Urinary bladder (tissue), 4 donors: ENCODE results near the gene PAXIP1. TPM values are rescaled to one million over a fixed set of nuclear protein-coding genes. Genes with fewer than 3 reads are reported as not detected.

Experiments used
- DNase-seq: peaks from one replicate; pipeline ENCODE4 v3.0.0-alpha.2; 2015; ENCODE audit errors: extremely low spot score
- H3K27ac ChIP-seq: one replicate; pipeline ENCODE4 v1.5.1; 2013; ENCODE audit warnings: low read depth, mild to moderate bottlenecking, moderate library complexity
- H3K36me3 ChIP-seq: one replicate; pipeline ENCODE4 v1.6.1; 2013; ENCODE audit warnings: mild to moderate bottlenecking, moderate library complexity; ENCODE audit not compliant: insufficient read depth
- H3K4me1 ChIP-seq: one replicate; pipeline ENCODE4 v1.6.1; 2013; ENCODE audit warnings: mild to moderate bottlenecking, moderate library complexity; ENCODE audit not compliant: insufficient read depth
- H3K4me3 ChIP-seq: one replicate; pipeline ENCODE4 v1.5.1; 2013; ENCODE audit warnings: low read depth, low read length
- WGBS: extraction: QIAGEN DNeasy Blood & Tissue Kit; methylation state at CpG from one replicate; pipeline ENCODE4 v1.1.7; 2013; 5-methylcytosine and 5-hydroxymethylcytosine counted together
- polyA plus RNA-seq: library from polyadenylated mRNA; stranded (reverse); fragments of 200-250 nt; gene quantifications from one replicate; pipeline ENCODE4 v1.2.3, GENCODE V29; 2013
- total RNA-seq: library from RNA; depleted of rRNA; stranded (reverse); fragments of >200 nt; gene quantifications from one replicate; pipeline ENCODE4 v1.2.3, GENCODE V29; 2014
- donor health status: healthy with polysubstance abuse.
- donor health status: healthy.

Gene PAXIP1
- total and polyA plus RNA-seq, 2 donors = 6.8 to 15.2 TPM

- no peak for DNase-seq
- H3K36me3 ChIP-seq = no peaks in the 10 kb centered on the region
- WGBS = 81% methylated on average over 6 of the region's 6 CpGs
- no peaks in the 10 kb centered on the region for H3K4me1 ChIP-seq
- H3K4me3 ChIP-seq = no peak overlapping the region
- no peak overlapping the region for H3K27ac ChIP-seq
Measured at GRCh38 chr7:154985230-154985629, 17.7 kb downstream of the PAXIP1 start.

- no peak for DNase-seq
- Histone ChIP-seq H3K4me3 (no peak overlapping the region), H3K27ac (no peak overlapping the region), H3K4me1 (no peaks in the 10 kb centered on the region), H3K36me3 (no peaks in the 10 kb centered on the region)
- WGBS = 38% methylated on average over 6 of the region's 6 CpGs
Measured at GRCh38 chr7:154984601-154985188, 18.2 kb downstream of the PAXIP1 start.

- no peak for DNase-seq
- H3K4me3 ChIP-seq = no peak overlapping the region
- peaks cover 4% of the 10 kb centered on the region for H3K36me3 ChIP-seq
- H3K4me1 ChIP-seq = no peaks in the 10 kb centered on the region
- 76% methylated on average over 3 of the region's 3 CpGs for WGBS
- H3K27ac ChIP-seq = no peak overlapping the region
Measured at GRCh38 chr7:154978017-154978416, 24.9 kb downstream of the PAXIP1 start.

- 88% methylated on average over 6 of the region's 6 CpGs for WGBS
- no peak for DNase-seq
- peaks cover 4% of the 10 kb centered on the region for H3K36me3 ChIP-seq
- H3K27ac ChIP-seq = no peak overlapping the region
- no peaks in the 10 kb centered on the region for H3K4me1 ChIP-seq
- no peak overlapping the region for H3K4me3 ChIP-seq
Measured at GRCh38 chr7:154977250-154977649, 25.7 kb downstream of the PAXIP1 start.

GRCh38 chr7:154976844-154977243, 26.1 kb downstream of the PAXIP1 start:
- WGBS = 93% methylated on average over 4 of the region's 4 CpGs
- no peak overlapping the region for H3K27ac ChIP-seq
- H3K4me3 ChIP-seq = no peak overlapping the region
- no peaks in the 10 kb centered on the region for H3K4me1 ChIP-seq
- no peak for DNase-seq
- H3K36me3 ChIP-seq = peaks cover 4% of the 10 kb centered on the region

GRCh38 chr7:154975984-154976383, 26.9 kb downstream of the PAXIP1 start:
- DNase-seq = no peak
- peaks cover 4% of the 10 kb centered on the region for H3K36me3 ChIP-seq
- H3K4me3 ChIP-seq = no peak overlapping the region
- whole genome bisulfite sequencing = 90% methylated on average over 7 of the region's 7 CpGs
- H3K27ac ChIP-seq = no peak overlapping the region
- no peaks in the 10 kb centered on the region for H3K4me1 ChIP-seq

- Histone ChIP-seq H3K27ac (no peak overlapping the region), H3K36me3 (peaks cover 4% of the 10 kb centered on the region), H3K4me3 (no peak overlapping the region), H3K4me1 (no peaks in the 10 kb centered on the region)
- DNase-seq = no peak
- WGBS = 88% methylated on average over 7 of the region's 7 CpGs
Measured at GRCh38 chr7:154973381-154973780, 29.5 kb downstream of the PAXIP1 start.

GRCh38 chr7:154968336-154969001, 34.5 kb downstream of the PAXIP1 start:
- Histone ChIP-seq H3K36me3 (peaks cover 1% of the 10 kb centered on the region), H3K4me1 (no peaks in the 10 kb centered on the region), H3K4me3 (no peak overlapping the region), H3K27ac (no peak overlapping the region)
- no peak for DNase-seq
- WGBS = 88% methylated on average over 11 of the region's 11 CpGs

- H3K4me3 ChIP-seq = no peak overlapping the region
- no peak for DNase-seq
- no peak overlapping the region for H3K27ac ChIP-seq
- H3K4me1 ChIP-seq = no peaks in the 10 kb centered on the region
- WGBS = 94% methylated on average over 3 of the region's 3 CpGs
- no peaks in the 10 kb centered on the region for H3K36me3 ChIP-seq
Measured at GRCh38 chr7:154967401-154967955, 35.4 kb downstream of the PAXIP1 start.

- H3K27ac ChIP-seq = no peak overlapping the region
- WGBS = 88% methylated on average over 6 of the region's 6 CpGs
- no peak for DNase-seq
- H3K4me3 ChIP-seq = no peak overlapping the region
- peaks cover 4% of the 10 kb centered on the region for H3K36me3 ChIP-seq
- no peaks in the 10 kb centered on the region for H3K4me1 ChIP-seq
Measured at GRCh38 chr7:154965014-154965413, 37.9 kb downstream of the PAXIP1 start.

GRCh38 chr7:154960063-154960790, 42.7 kb downstream of the PAXIP1 start:
- no peak for DNase-seq
- H3K4me3 ChIP-seq = no peak overlapping the region
- peaks cover 7% of the 10 kb centered on the region for H3K36me3 ChIP-seq
- no peak overlapping the region for H3K27ac ChIP-seq
- H3K4me1 ChIP-seq = no peaks in the 10 kb centered on the region
- WGBS = 80% methylated on average over 10 of the region's 10 CpGs

GRCh38 chr7:154956427-154956826, 46.5 kb downstream of the PAXIP1 start:
- H3K36me3 ChIP-seq = peaks cover 10% of the 10 kb centered on the region
- WGBS = 95% methylated on average over 6 of the region's 6 CpGs
- no peaks in the 10 kb centered on the region for H3K4me1 ChIP-seq
- no peak overlapping the region for H3K4me3 ChIP-seq
- no peak for DNase-seq
- H3K27ac ChIP-seq = no peak overlapping the region

- no peak overlapping the region for H3K4me3 ChIP-seq
- no peak for DNase-seq
- WGBS = 65% methylated on average over 9 of the region's 9 CpGs
- H3K27ac ChIP-seq = no peak overlapping the region
- H3K4me1 ChIP-seq = no peaks in the 10 kb centered on the region
- peaks cover 8% of the 10 kb centered on the region for H3K36me3 ChIP-seq
Measured at GRCh38 chr7:154953006-154953684, 49.8 kb downstream of the PAXIP1 start.
